ENCODE measurements around the gene EFNA3. TPM values are rescaled to one million over a fixed set of nuclear protein-coding genes. Genes with fewer than 3 reads are reported as not detected.
A peak's percentile ranks its signal among the peaks of the same experiment; 100 is the strongest.

The EFNA3 gene
- total RNA-seq, 5 donors from 2014 or later (not counting 1 experiment from before 2014, with no cell fraction given), result 0.68 to 2.6 (median 2.3) TPM; not detected in 1

DNA sequence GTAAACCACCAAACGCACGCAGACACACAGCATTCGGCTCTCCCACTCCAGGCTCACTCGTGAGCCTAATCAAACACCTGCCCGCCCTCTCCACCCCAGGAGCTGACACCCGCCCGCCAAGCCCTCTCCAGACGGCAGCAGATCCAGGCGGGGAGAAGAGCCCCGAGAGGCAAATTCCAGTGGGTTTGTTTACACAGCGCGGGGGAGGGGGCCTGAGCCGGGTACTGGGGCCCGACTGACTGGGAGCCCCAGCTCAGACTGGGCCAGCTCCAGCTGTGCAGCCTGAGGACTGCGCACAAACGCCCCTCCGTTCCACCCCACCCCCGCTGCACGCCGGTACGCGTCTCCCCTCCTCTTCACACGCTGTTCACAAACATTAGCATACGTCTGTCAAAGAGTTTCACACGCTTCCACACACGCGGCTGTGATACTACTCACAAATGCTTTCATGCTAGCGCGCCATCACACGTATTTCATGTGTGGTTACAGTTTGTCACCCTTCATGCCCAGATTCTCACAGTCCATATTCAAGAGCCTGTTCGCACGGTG lies 48.0 kb downstream of the EFNA3 start:
- 10% methylated on average over 26 of the region's 32 CpGs for WGBS (ENCODE audit: insufficient coverage)
- H3K27me3 ChIP-seq (replicated peaks in 1 of 2; ENCODE audit: control insufficient read depth in 2 of 2, extremely low read depth in 1 of 2, insufficient read depth in 2 of 2, low read length in 1 of 2), result peaks cover 0 to 57% of the 10 kb centered on the region in 2 experiments
- ChIA-PET CTCF (interaction anchor here in 1 of 2 donors (0.6 kb wide), 2 partner anchors 10 to 680 kb away, joined by 4 to 6 read pairs; no protein-coding TSS in a partner anchor), POLR2A (no interaction called here)
- Mint-ChIP-seq H3K4me3 (peak overlapping the region; percentile 82 to 84 (median 83)), H3K36me3 (no peaks in the 10 kb centered on the region), H3K9me3 (no peaks in the 10 kb centered on the region), H3K27me3 (peaks cover 0 to 22% of the 10 kb centered on the region in 2 donors), H3K27ac (no peak overlapping the region), H3K4me1 (peaks cover 37 to 42% (median 42%) of the 10 kb centered on the region in 3 donors)
- no peaks in the 10 kb centered on the region for H3K9me3 ChIP-seq
- H3K36me3 ChIP-seq (ENCODE audit: control insufficient read depth in 2 of 2, extremely low read depth in 1 of 2, insufficient read depth in 1 of 2, low read length in 1 of 2), result no peaks in the 10 kb centered on the region
- H3K4me1 ChIP-seq (ENCODE audit: control insufficient read depth in 1 of 2, extremely low read depth in 1 of 2, insufficient read depth in 2 of 2, low read length in 2 of 2), result peaks cover 11 to 42% of the 10 kb centered on the region in 2 experiments
- H3K4me3 ChIP-seq (ENCODE audit: control insufficient read depth in 1 of 2, extremely low read depth in 1 of 2, low read length in 1 of 2), result peak overlapping the region; percentile 49 to 77
- DNase-seq, result peak in 33 of 35 experiments; percentile 19 to 71 (median 41)
- H3K27ac ChIP-seq (ENCODE audit: low read length), result no peak overlapping the region
- ATAC-seq (replicated peaks in 1 of 4), result peak; percentile 57 to 75 (median 58)

GRCh38 chr1:155127105-155127966 lies 48.7 kb downstream of the EFNA3 start, which contains the start of gene EFNA1:
EFNA1 (plus strand) TSS chr1:155127876; CDS start chr1:155127978, 102 bp downstream.
- Mint-ChIP-seq H3K27ac (peak within 1 kb of the TSS; percentile 80 to 89), H3K4me1 (peaks cover 37 to 42% (median 42%) of the 10 kb centered on the region in 3 donors), H3K4me3 (peak within 1 kb of the TSS; percentile 82 to 84 (median 83)), H3K27me3 (peaks cover 0 to 22% of the 10 kb centered on the region in 2 donors), H3K36me3 (no peaks in the 10 kb centered on the region), H3K9me3 (no peaks in the 10 kb centered on the region)
- ChIA-PET CTCF (interaction anchor here in 1 of 2 donors (1.3 kb wide), 1 partner anchor 10 kb away, joined by 4 read pairs; no protein-coding TSS in a partner anchor), POLR2A (no interaction called here)
- ATAC-seq (replicated peaks in 1 of 4) (peak; percentile 52 to 72 (median 60)), DNase-seq (peak in 17 of 35 experiments; percentile 8 to 60 (median 29))
- Histone ChIP-seq H3K27ac (ENCODE audit: low read length) (peak within 1 kb of the TSS; percentile 16), H3K4me3 (ENCODE audit: control insufficient read depth in 1 of 2, extremely low read depth in 1 of 2, low read length in 1 of 2) (peak within 1 kb of the TSS; percentile 49 to 77), H3K27me3 (replicated peaks in 1 of 2; ENCODE audit: control insufficient read depth in 2 of 2, extremely low read depth in 1 of 2, insufficient read depth in 2 of 2, low read length in 1 of 2) (peaks cover 0 to 57% of the 10 kb centered on the region in 2 experiments), H3K9me3 (no peaks in the 10 kb centered on the region), H3K36me3 (ENCODE audit: control insufficient read depth in 2 of 2, extremely low read depth in 1 of 2, insufficient read depth in 1 of 2, low read length in 1 of 2) (no peaks in the 10 kb centered on the region), H3K4me1 (ENCODE audit: control insufficient read depth in 1 of 2, extremely low read depth in 1 of 2, insufficient read depth in 2 of 2, low read length in 2 of 2) (peaks cover 11 to 42% of the 10 kb centered on the region in 2 experiments)
- WGBS (ENCODE audit: insufficient coverage), result under 1% methylated on average over 60 of the region's 76 CpGs

GRCh38 chr1:155127967-155128754 lies 49.5 kb downstream of the EFNA3 start:
- Mint-ChIP-seq H3K36me3 (no peaks in the 10 kb centered on the region), H3K4me3 (peak overlapping the region; percentile 74 to 82 (median 78)), H3K4me1 (peaks cover 37 to 42% (median 42%) of the 10 kb centered on the region in 3 donors), H3K27me3 (peaks cover 0 to 22% of the 10 kb centered on the region in 2 donors), H3K27ac (peak overlapping the region; percentile 80 to 89), H3K9me3 (no peaks in the 10 kb centered on the region)
- POLR2A ChIA-PET, result no interaction called here
- DNase-seq (peak in 1 of 35 experiments; percentile 35), ATAC-seq (replicated peaks in 1 of 4) (no peak)
- CTCF ChIA-PET, result interaction anchor here (0.6 to 1.3 kb wide), 6 partner anchors 11 to 45 kb away, joined by 3 to 6 read pairs (median 4); partner anchors contain the start of gene KRTCAP2 (in 2 of the 2)
- peak overlapping the region; percentile 16 for H3K27ac ChIP-seq (ENCODE audit: low read length)
- H3K9me3 ChIP-seq, result no peaks in the 10 kb centered on the region
- no peaks in the 10 kb centered on the region for H3K36me3 ChIP-seq (ENCODE audit: control insufficient read depth in 2 of 2, extremely low read depth in 1 of 2, insufficient read depth in 1 of 2, low read length in 1 of 2)
- WGBS (ENCODE audit: insufficient coverage), result 3% methylated on average over 14 of the region's 17 CpGs
- H3K27me3 ChIP-seq (replicated peaks in 1 of 2; ENCODE audit: control insufficient read depth in 2 of 2, extremely low read depth in 1 of 2, insufficient read depth in 2 of 2, low read length in 1 of 2), result peaks cover 0 to 57% of the 10 kb centered on the region in 2 experiments
- peaks cover 11 to 42% of the 10 kb centered on the region in 2 experiments for H3K4me1 ChIP-seq (ENCODE audit: control insufficient read depth in 1 of 2, extremely low read depth in 1 of 2, insufficient read depth in 2 of 2, low read length in 2 of 2)
- peak overlapping the region; percentile 49 to 62 for H3K4me3 ChIP-seq (ENCODE audit: control insufficient read depth in 1 of 2, extremely low read depth in 1 of 2, low read length in 1 of 2)

DNA sequence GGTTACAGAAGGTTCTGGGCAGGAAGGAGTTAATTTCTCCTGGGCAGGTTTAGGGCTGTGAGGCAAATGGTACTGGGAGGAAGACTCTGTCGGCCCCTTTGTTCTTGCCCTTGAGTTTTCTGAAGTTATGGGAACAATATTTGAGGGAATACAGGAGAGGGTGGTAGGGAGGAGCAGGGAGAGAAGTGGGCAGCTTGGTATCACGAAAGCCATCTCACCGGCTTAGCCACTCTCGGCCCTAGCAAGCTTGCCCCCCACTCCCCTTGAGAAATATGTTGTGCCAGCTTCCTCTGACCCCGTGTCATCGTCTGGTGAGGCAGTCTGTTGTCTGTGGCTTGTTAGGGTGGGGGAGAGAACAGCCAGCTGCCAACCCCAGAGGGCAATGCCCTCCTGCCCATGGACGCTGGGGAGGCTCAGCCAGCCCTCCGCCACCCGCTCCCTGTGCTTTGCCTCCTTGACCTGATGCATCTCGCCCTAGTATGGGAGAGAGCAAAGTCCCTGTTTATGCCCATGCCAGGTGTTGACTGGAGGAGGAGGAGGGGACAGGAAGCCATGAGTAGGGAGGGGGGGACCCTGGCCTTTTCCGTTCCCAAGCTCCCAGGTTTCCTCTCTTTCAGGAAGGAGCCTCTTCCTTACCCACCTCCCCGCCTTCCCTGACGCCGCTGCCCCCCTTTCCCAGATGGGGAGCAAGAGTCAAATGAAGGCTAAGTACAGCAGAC lies 50.3 kb downstream of the EFNA3 start:
- WGBS (ENCODE audit: insufficient coverage), result 9% methylated on average over 4 of the region's 14 CpGs
- Mint-ChIP-seq H3K36me3 (no peaks in the 10 kb centered on the region), H3K27me3 (peaks cover 0 to 22% of the 10 kb centered on the region in 2 donors), H3K4me3 (peak overlapping the region; percentile 74 to 82 (median 78)), H3K27ac (peak overlapping the region; percentile 80 to 89), H3K9me3 (no peaks in the 10 kb centered on the region), H3K4me1 (peaks cover 37 to 42% (median 42%) of the 10 kb centered on the region in 3 donors)
- DNase-seq, result peak in 4 of 35 experiments; percentile 10 to 30 (median 17)
- no peaks in the 10 kb centered on the region for H3K9me3 ChIP-seq
- ChIA-PET CTCF (interaction anchor here (0.6 to 1.0 kb wide), 4 partner anchors 36 to 44 kb away, joined by 3 to 6 read pairs (median 4); partner anchors contain the start of gene KRTCAP2 (in 2 of the 2)), POLR2A (no interaction called here)
- peaks cover 0 to 57% of the 10 kb centered on the region in 2 experiments for H3K27me3 ChIP-seq (replicated peaks in 1 of 2; ENCODE audit: control insufficient read depth in 2 of 2, extremely low read depth in 1 of 2, insufficient read depth in 2 of 2, low read length in 1 of 2)
- no peaks in the 10 kb centered on the region for H3K36me3 ChIP-seq (ENCODE audit: control insufficient read depth in 2 of 2, extremely low read depth in 1 of 2, insufficient read depth in 1 of 2, low read length in 1 of 2)
- ATAC-seq (replicated peaks in 1 of 4), result peak in 2 of 4 experiments; percentile 32 to 33
- peak overlapping the region; percentile 29 for H3K27ac ChIP-seq (ENCODE audit: low read length)
- peak overlapping the region; percentile 49 to 62 for H3K4me3 ChIP-seq (ENCODE audit: control insufficient read depth in 1 of 2, extremely low read depth in 1 of 2, low read length in 1 of 2)
- peaks cover 11 to 42% of the 10 kb centered on the region in 2 experiments for H3K4me1 ChIP-seq (ENCODE audit: control insufficient read depth in 1 of 2, extremely low read depth in 1 of 2, insufficient read depth in 2 of 2, low read length in 2 of 2)

DNA sequence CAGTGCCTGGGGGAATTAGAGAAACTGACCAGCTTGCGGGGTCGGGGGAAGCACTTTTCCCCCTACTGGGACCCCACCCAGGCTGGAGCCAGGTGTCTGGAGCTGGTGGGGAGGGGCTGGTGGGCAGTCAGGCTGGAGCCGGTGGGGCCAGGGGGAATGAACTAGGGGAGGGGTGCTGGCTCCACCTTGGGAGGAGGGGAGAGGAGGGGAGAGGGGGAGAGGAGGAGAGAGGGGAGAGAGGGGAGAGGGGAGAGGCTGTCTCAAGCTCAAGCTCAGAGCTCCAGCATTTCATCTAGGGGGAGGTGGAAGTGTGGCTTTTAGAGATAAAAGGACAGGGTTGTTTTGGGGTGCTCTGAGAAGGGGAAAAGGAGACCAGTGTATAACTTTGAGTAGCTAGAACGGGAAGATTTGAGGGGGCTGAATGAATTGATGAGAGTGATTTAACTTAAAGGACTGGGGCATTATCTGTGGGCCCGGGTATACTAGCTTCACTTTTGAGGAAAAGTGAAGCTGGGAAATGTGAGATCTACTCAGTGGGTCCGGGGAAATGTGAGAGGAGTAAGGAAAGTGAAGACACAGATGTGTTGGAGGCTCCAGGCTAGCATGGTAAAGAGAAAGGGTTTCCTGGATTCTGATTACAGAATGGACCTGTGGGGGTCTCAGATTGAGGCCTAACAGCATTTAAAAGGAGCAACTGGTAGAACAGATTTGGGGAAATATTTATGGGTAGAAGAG lies 51.8 kb downstream of the EFNA3 start:
- WGBS (ENCODE audit: insufficient coverage), result 61% methylated on average over 2 of the region's 6 CpGs
- H3K4me3 ChIP-seq (ENCODE audit: control insufficient read depth in 1 of 2, extremely low read depth in 1 of 2, low read length in 1 of 2), result no peak overlapping the region
- ChIA-PET POLR2A (interaction anchor here in 1 of 2 donors (0.5 to 0.6 kb wide), 2 partner anchors 20 to 24 kb away, joined by 3 to 4 read pairs; no protein-coding TSS in a partner anchor), CTCF (interaction anchor here (0.5 to 1.0 kb wide), 7 partner anchors 13 to 1593 kb away, joined by 3 to 7 read pairs (median 3); partner anchors contain the start of genes ADAM15 (in 1 of the 2) and KRTCAP2 (in 1 of the 2))
- no peaks in the 10 kb centered on the region for H3K9me3 Mint-ChIP-seq
- ATAC-seq (replicated peaks in 1 of 4), result no peak
- DNase-seq, result no peak
- H3K4me1 ChIP-seq (ENCODE audit: control insufficient read depth in 1 of 2, extremely low read depth in 1 of 2, insufficient read depth in 2 of 2, low read length in 2 of 2), result peaks cover 11 to 50% of the 10 kb centered on the region in 2 experiments
- peak overlapping the region; percentile 81 to 89 for H3K27ac Mint-ChIP-seq
- H3K36me3 ChIP-seq (ENCODE audit: control insufficient read depth in 2 of 2, extremely low read depth in 1 of 2, insufficient read depth in 1 of 2, low read length in 1 of 2), result no peaks in the 10 kb centered on the region
- H3K27me3 ChIP-seq (replicated peaks in 1 of 2; ENCODE audit: control insufficient read depth in 2 of 2, extremely low read depth in 1 of 2, insufficient read depth in 2 of 2, low read length in 1 of 2), result peaks cover 0 to 47% of the 10 kb centered on the region in 2 experiments
- no peaks in the 10 kb centered on the region for H3K36me3 Mint-ChIP-seq
- H3K27ac ChIP-seq (ENCODE audit: low read length), result no peak overlapping the region
- peaks cover 0 to 21% of the 10 kb centered on the region in 2 donors for H3K27me3 Mint-ChIP-seq
- H3K9me3 ChIP-seq, result no peaks in the 10 kb centered on the region
- H3K4me1 Mint-ChIP-seq, result peaks cover 47 to 51% (median 51%) of the 10 kb centered on the region in 3 donors
- peak overlapping the region in 1 of 3 donors; percentile 82 for H3K4me3 Mint-ChIP-seq
